K562 (cell line): Measurements from ENCODE around the gene RCOR1. TPM values are rescaled to one million over a fixed set of nuclear protein-coding genes. Genes with fewer than 3 reads are reported as not detected.

ENCODE experiments used
- ATAC-seq: fragments of 200-7000 bp; cut with Tn5 transposase; 3 replicates; pipeline ENCODE4 v1.9.1; 2020; ENCODE audit warnings: moderate library complexity
- BruUV-seq: library from RNA; stranded (reverse); fragments of 400-500 nt; replicated peaks from 2 replicates; lab custom pipeline; 2021; lab: Mats Ljungman, UMichigan
- CTCF ChIA-PET: fragments of 300-600 bp; formaldehyde crosslinking; extraction: SDS; loops from one replicate; lab custom pipeline; 2021; ENCODE audit warnings: low intra/inter-chr PET ratio; lab: Yijun Ruan, JAX
- POLR2A ChIA-PET: fragments of 300-600, 350-650 bp; sonication (Branson Sonifier 250); formaldehyde crosslinking; extraction: SDS; loops from one replicate; lab custom pipeline; 2021; ENCODE audit warnings: antibody characterized with exemption, inconsistent platforms; lab: Yijun Ruan, JAX
- DNase-seq, 4 experiments: peaks; one replicate each; pipeline versions ENCODE4 v3.0.0 to v3.0.0-alpha.2; 2011 to 2018; ENCODE audit warnings: low spot score in 3 of 4, mixed read lengths in 3 of 4; ENCODE audit errors: extremely low read depth in 1 of 4
- FAIRE-seq: peaks from 2 replicates; lab custom pipeline; 2011; peaks lifted over from hg19 to GRCh38; lab: Jason Lieb, UNC
- H2AFZ ChIP-seq: 2 replicates; pipeline ENCODE4 v1.6.0; 2011; ENCODE audit warnings: low read depth, low read length, control low read depth, inconsistent platforms
- H3K27ac ChIP-seq: fragments of 200-600 bp; 3 replicates; pipeline ENCODE4 v1.8.0; 2011; ENCODE audit warnings: low read depth, mild to moderate bottlenecking, control low read depth, inconsistent platforms, low read length, moderate library complexity, mixed read lengths; ENCODE audit errors: extremely low read depth
- H3K27me3 ChIP-seq, 2 experiments: fragments of 300-600 bp in 1 of 2; 2 replicates in 1 of 2; 3 replicates in 1 of 2; pipeline versions ENCODE4 v1.6.0 to v1.8.0; 2011; ENCODE audit warnings: inconsistent platforms in 2 of 2, low read length in 2 of 2, mild to moderate bottlenecking in 1 of 2, mixed read lengths in 1 of 2, moderate library complexity in 1 of 2; ENCODE audit not compliant: control insufficient read depth in 2 of 2, insufficient read depth in 2 of 2
- H3K36me3 ChIP-seq: fragments of 300-600 bp; 3 replicates; pipeline ENCODE4 v1.8.0; 2011; ENCODE audit warnings: mild to moderate bottlenecking, low read length, inconsistent platforms; ENCODE audit not compliant: control insufficient read depth, insufficient read depth
- H3K4me1 ChIP-seq, 2 experiments: fragments of 200-600 bp in 1 of 2; replicated peaks in 1 of 2; 2 replicates in 1 of 2; 3 replicates in 1 of 2; pipeline versions ENCODE4 v1.5.1 to v1.8.0; 2011; ENCODE audit warnings: inconsistent platforms in 2 of 2, low read length in 2 of 2, mild to moderate bottlenecking in 1 of 2, mixed read lengths in 1 of 2, moderate library complexity in 1 of 2; ENCODE audit not compliant: control insufficient read depth in 2 of 2, insufficient read depth in 2 of 2
- H3K4me2 ChIP-seq: 2 replicates; pipeline ENCODE4 v1.6.1; 2011; ENCODE audit warnings: low read length, control low read depth, inconsistent platforms, mixed read lengths; ENCODE audit not compliant: insufficient read depth
- H3K4me3 ChIP-seq: fragments of 200-600 bp; sonication (generic), shearing (Covaris generic); 2 replicates; pipeline ENCODE4 v1.5.1; 2016; ENCODE audit warnings: control low read depth, inconsistent platforms
- H3K79me2 ChIP-seq: fragments of 200-600 bp; 3 replicates; pipeline ENCODE4 v1.8.0; 2011; ENCODE audit warnings: low read length, inconsistent platforms; ENCODE audit not compliant: control insufficient read depth, insufficient read depth
- H3K9ac ChIP-seq, 2 experiments: 2 replicates each; pipeline versions ENCODE4 v1.6.0 to v1.6.1; 2011; ENCODE audit warnings: low read depth in 2 of 2, low read length in 2 of 2, control low read depth in 1 of 2, inconsistent platforms in 1 of 2, mild to moderate bottlenecking in 1 of 2, mixed read lengths in 1 of 2; ENCODE audit not compliant: insufficient read depth in 1 of 2
- H3K9me1 ChIP-seq: one replicate; pipeline ENCODE4 v1.6.0; 2011; ENCODE audit warnings: inconsistent platforms, mild to moderate bottlenecking, low read length, moderate library complexity; ENCODE audit not compliant: control insufficient read depth, insufficient read depth
- H3K9me3 ChIP-seq: replicated peaks from 2 replicates; pipeline ENCODE4 v1.5.1; 2011; ENCODE audit warnings: low read depth, low read length, inconsistent platforms; ENCODE audit not compliant: control insufficient read depth, insufficient read depth
- H4K20me1 ChIP-seq: replicated peaks from 2 replicates; pipeline ENCODE4 v1.6.1; 2011; ENCODE audit warnings: low read length, inconsistent platforms, mixed read lengths; ENCODE audit not compliant: control insufficient read depth, insufficient read depth
- E2F6 ChIP-seq, 2 experiments: IDR thresholded peaks; 2 replicates each; pipeline ENCODE4 v1.6.1; 2011; ENCODE audit warnings: borderline replicate concordance in 1 of 2, control low read depth in 1 of 2, low read depth in 1 of 2, low read length in 1 of 2, mild to moderate bottlenecking in 1 of 2, mixed read lengths in 1 of 2, moderate library complexity in 1 of 2; ENCODE audit not compliant: insufficient read depth in 1 of 2, insufficient read length in 1 of 2, poor library complexity in 1 of 2, severe bottlenecking in 1 of 2; ENCODE audit errors: extremely low read depth in 1 of 2
- GATAD2B ChIP-seq: fragments of 450-650 bp; IDR thresholded peaks from 2 replicates; pipeline ENCODE4 v1.6.1; 2017; ENCODE audit warnings: mild to moderate bottlenecking, borderline replicate concordance
- GTF2A2 ChIP-seq: IDR thresholded peaks from 2 replicates; pipeline ENCODE4 v1.6.1; 2016; ENCODE audit warnings: mild to moderate bottlenecking, missing genetic modification characterization, missing compliant biosample characterization
- ILK ChIP-seq: fragments of 450-650 bp; IDR thresholded peaks from 2 replicates; pipeline ENCODE4 v1.6.1; 2016; ENCODE audit warnings: missing genetic modification characterization, low read depth, mild to moderate bottlenecking, missing compliant biosample characterization, moderate library complexity, borderline replicate concordance
- NFIX ChIP-seq: fragments of 250-450 bp; sonication (Bioruptor Pico); IDR thresholded peaks from 2 replicates; pipeline ENCODE4 v1.4.0; 2020; ENCODE audit warnings: low read depth, mild to moderate bottlenecking, moderate library complexity
- PHF8 ChIP-seq: fragments of 200-600 bp; sonication (generic); IDR thresholded peaks from 2 replicates; pipeline ENCODE4 v1.6.1; 2012; ENCODE audit warnings: mixed run types, mild to moderate bottlenecking, inconsistent platforms, low read length, moderate library complexity, borderline replicate concordance
- POLR2G ChIP-seq: fragments of 200-400 bp; formaldehyde crosslinking; IDR thresholded peaks from 2 replicates; pipeline ENCODE4 v1.6.1; 2017; ENCODE audit warnings: low read depth, mild to moderate bottlenecking, antibody characterized with exemption, low read length, moderate library complexity
- PTBP1 ChIP-seq: fragments of 200-400 bp; formaldehyde crosslinking; IDR thresholded peaks from 2 replicates; pipeline ENCODE4 v1.6.1; 2017; ENCODE audit warnings: low read depth, low read length
- RBBP5 ChIP-seq: fragments of 200-600 bp; sonication (generic); IDR thresholded peaks from 2 replicates; pipeline ENCODE4 v1.6.1; 2012; ENCODE audit warnings: borderline replicate concordance, mild to moderate bottlenecking, low read length, control low read depth, inconsistent platforms; ENCODE audit not compliant: insufficient read depth, poor library complexity, severe bottlenecking
- RBFOX2 ChIP-seq: fragments of 200-400 bp; formaldehyde crosslinking; IDR thresholded peaks from 2 replicates; pipeline ENCODE4 v1.6.1; 2017; ENCODE audit warnings: low read depth, mild to moderate bottlenecking, low read length, moderate library complexity
- SMARCE1 ChIP-seq: fragments of 450-650 bp; IDR thresholded peaks from 2 replicates; pipeline ENCODE4 v1.7.1; 2016; ENCODE audit warnings: mild to moderate bottlenecking
- SP1 ChIP-seq: sonication (generic); formaldehyde crosslinking; IDR thresholded peaks from 2 replicates; pipeline ENCODE4 v1.8.1; 2022; ENCODE audit warnings: mild to moderate bottlenecking, missing genetic modification reagents
- SRF ChIP-seq, 2 experiments: fragments of 250-450, 450-650 bp in 1 of 2; sonication (Bioruptor Pico) in 1 of 2; sonication (generic) in 1 of 2; formaldehyde crosslinking; IDR thresholded peaks; 2 replicates each; pipeline versions ENCODE4 v1.5.0 to v1.5.1; 2020 to 2022; ENCODE audit warnings: mild to moderate bottlenecking in 1 of 2, missing genetic modification reagents in 1 of 2
- TFAM ChIP-seq: fragments of 250-450 bp; sonication (Bioruptor Pico); conservative IDR thresholded peaks from 2 replicates; pipeline ENCODE4 v1.5.0; 2021; ENCODE audit warnings: mild to moderate bottlenecking, moderate library complexity
- ZBTB5 ChIP-seq: fragments of 450-650 bp; IDR thresholded peaks from 2 replicates; pipeline ENCODE4 v1.6.1; 2017; ENCODE audit warnings: antibody characterized with exemption
- ZBTB7A ChIP-seq: IDR thresholded peaks from 2 replicates; pipeline ENCODE4 v1.6.1; 2011; ENCODE audit warnings: low read depth, mild to moderate bottlenecking, low read length, moderate library complexity, borderline replicate concordance; ENCODE audit not compliant: control insufficient read depth
- ZFX ChIP-seq: sonication (generic); formaldehyde crosslinking; IDR thresholded peaks from 2 replicates; pipeline ENCODE4 v1.8.0; 2022; ENCODE audit warnings: mild to moderate bottlenecking, missing genetic modification reagents, moderate library complexity
- WGBS: fragments of 100-300 bp; shearing (Covaris generic); methylation state at CpG from one replicate; pipeline ENCODE4 v1.1.6; 2016; ENCODE audit warnings: low coverage, mixed read lengths; ENCODE audit not compliant: insufficient coverage; ENCODE audit errors: missing lambda C conversion rate; 5-methylcytosine and 5-hydroxymethylcytosine counted together
- in situ Hi-C: fragments of 300-500 bp; cut with MboI; formaldehyde crosslinking; loops from 4 replicates; pipeline ENCODE4 v1.15.0; 2018; ENCODE audit warnings: inconsistent platforms, mixed read lengths
- intact Hi-C: fragments of 100-400 bp; cut with micrococcal nuclease; formaldehyde crosslinking; loops from 2 replicates; pipeline ENCODE4 v1.14.2; 2022
- polyA plus RNA-seq, 8 experiments: library from polyadenylated mRNA; depleted of rRNA in 4 of 8; stranded (reverse) in 5 of 8; unstranded in 3 of 8; fragments of >200 nt; fragmentation: Nextera tagmentation in 2 of 8; fragmentation: Illumina TruSeq in 1 of 8; extraction: Ambion mirVana in 2 of 8; extraction: Trizol in 1 of 8; gene quantifications; 2 replicates each; pipeline versions ENCODE4 v1.2.1 to v1.2.3, GENCODE V29; 2011 to 2014; ENCODE audit warnings: inconsistent platforms in 1 of 8, missing spikeins in 1 of 8
- total RNA-seq, 7 experiments: library from RNA; depleted of rRNA in 6 of 7; stranded (reverse); fragments of >200 nt in 6 of 7; fragmentation: Illumina TruSeq in 2 of 7; extraction: Trizol in 2 of 7; gene quantifications; 2 replicates each; pipeline versions ENCODE4 v1.2.1 to v1.2.3, GENCODE V29; 2011 to 2021; ENCODE audit warnings: low replicate concordance in 1 of 7

Gene RCOR1
- total and polyA plus RNA-seq, 9 of the 15 experiments (the other 6 are each of a cell fraction or from before 2014, with no cell fraction given) = 8.5 to 47.9 (median 20.9) TPM

GRCh38 chr14:102777711-102778337 lies 185.4 kb downstream of the RCOR1 start:
- peak; percentile 21 to 73 (median 50) for DNase-seq
- Histone ChIP-seq H3K36me3 (peaks cover 7% of the 10 kb centered on the region; the same call in 2 of the 3 replicates), H3K27me3 (no peaks in the 10 kb centered on the region), H3K4me1 (peaks cover 11 to 21% of the 10 kb centered on the region in 2 experiments; a peak in 4 of 5 replicates), H3K9me3 (no peaks in the 10 kb centered on the region), H3K9me1 (no peaks in the 10 kb centered on the region), H3K9ac (peak overlapping the region; percentile 85 to 92), H3K79me2 (peaks cover 46% of the 10 kb centered on the region), H4K20me1 (0 out of 2 replicates have a peak, but pooled peaks cover 3% of the 10 kb centered on the region), H3K27ac (peak overlapping the region; percentile 87), H2AFZ (peak overlapping the region; percentile 68; the same call in 1 of the 2 replicates), H3K4me3 (peak overlapping the region; percentile 78), H3K4me2 (peak overlapping the region; percentile 90)
- intact Hi-C loops = loop anchor here (5.0 kb wide), 2 partner anchors 86 to 256 kb away; no protein-coding TSS in a partner anchor
- FAIRE-seq = no peak
- POLR2A ChIA-PET = no interaction called here
- BruUV-seq = no TSS peak
- under 1% methylated on average over 39 of the region's 98 CpGs for WGBS
- ATAC-seq = peak; percentile 37
- CTCF ChIA-PET = interaction anchor here (0.6 kb wide), 1 partner anchor 8 kb away, joined by 3 read pairs; no protein-coding TSS in a partner anchor
- in situ Hi-C loops = no loop called here
- TF ChIP-seq SRF (CRISPR knock-in tag; IDR thresholded peaks at IDR 0.05) (no peak), ILK (tag) (no peak), PHF8 (peak; percentile 32; the same call in 1 of the 2 replicates), E2F6 (IDR thresholded peaks at IDR 0.05; ENCODE audit: borderline replicate concordance in 1 of 2, extremely low read depth in 1 of 2, insufficient read depth in 1 of 2, insufficient read length in 1 of 2, low read depth in 1 of 2, low read length in 1 of 2, poor library complexity in 1 of 2, severe bottlenecking in 1 of 2) (peak in 1 of 2 experiments; percentile 1), ZBTB5 (no peak), ZFX (CRISPR knock-in tag) (0 out of 2 replicates have a peak, but pooled peaks have one; percentile 20), POLR2G (peak; percentile 46; the same call in 1 of the 2 replicates), ZBTB7A (peak; percentile 55; the same call in 1 of the 2 replicates), SP1 (CRISPR knock-in tag) (no peak), GTF2A2 (no peak), SMARCE1 (no peak), RBBP5 (peak; percentile 64), TFAM (CRISPR knock-in tag) (no peak), GATAD2B (peak; percentile 53; the same call in 1 of the 2 replicates), PTBP1 (no peak), RBFOX2 (peak; percentile 58; the same call in 1 of the 2 replicates), NFIX (CRISPR knock-in tag) (no peak)
